Astrocyte of the spinal cord (primary cell): Measurements from ENCODE around the gene POP7.

Source experiments
- DNase-seq: peaks from one replicate; pipeline ENCODE4 v3.0.0; 2011; ENCODE audit warnings: low read depth, low spot score
- H3K4me3 ChIP-seq: 2 replicates; pipeline ENCODE4 v1.5.1; 2011; ENCODE audit warnings: low read depth, mild to moderate bottlenecking, low read length, moderate library complexity
- CTCF ChIP-seq: IDR thresholded peaks from 2 replicates; pipeline ENCODE4 v1.5.1; 2012; ENCODE audit warnings: low read depth, mild to moderate bottlenecking, low read length, inconsistent platforms
- in situ Hi-C: cut with HindIII; loops from 2 replicates; pipeline ENCODE4 v1.10.0; 2017; ENCODE audit warnings: low sequenced_read_pairs

Gene POP7

GRCh38 chr7:100739934-100740333 lies 34.0 kb downstream of the POP7 start:
- no peak overlapping the region for H3K4me3 ChIP-seq
- no peak for DNase-seq
- TF ChIP-seq CTCF: no peak
- in situ Hi-C loops: no loop called here

GRCh38 chr7:100744605-100745004 lies 38.7 kb downstream of the POP7 start:
- in situ Hi-C loops: no loop called here
- no peak for TF ChIP-seq CTCF
- H3K4me3 ChIP-seq: no peak overlapping the region
- DNase-seq: no peak

- in situ Hi-C loops: no loop called here
- TF ChIP-seq CTCF: no peak
- peak; percentile 51 for DNase-seq
- peak overlapping the region; percentile 35 for H3K4me3 ChIP-seq
These were observed 39.3 kb downstream of the POP7 start for GRCh38 chr7:100745184-100745583.

- DNase-seq: no peak
- H3K4me3 ChIP-seq: no peak overlapping the region
- in situ Hi-C loops: no loop called here
- no peak for TF ChIP-seq CTCF
These were observed 47.1 kb downstream of the POP7 start for GRCh38 chr7:100752994-100753393.

GRCh38 chr7:100753750-100754149 lies 47.8 kb downstream of the POP7 start:
- no peak for TF ChIP-seq CTCF

More at GRCh38 chr7:100753750-100754149, 47.8 kb downstream of the POP7 start:
- in situ Hi-C loops: no loop called here
- no peak overlapping the region for H3K4me3 ChIP-seq
- DNase-seq: no peak
